ENCODE results near the gene KIAA1191.

DNA sequence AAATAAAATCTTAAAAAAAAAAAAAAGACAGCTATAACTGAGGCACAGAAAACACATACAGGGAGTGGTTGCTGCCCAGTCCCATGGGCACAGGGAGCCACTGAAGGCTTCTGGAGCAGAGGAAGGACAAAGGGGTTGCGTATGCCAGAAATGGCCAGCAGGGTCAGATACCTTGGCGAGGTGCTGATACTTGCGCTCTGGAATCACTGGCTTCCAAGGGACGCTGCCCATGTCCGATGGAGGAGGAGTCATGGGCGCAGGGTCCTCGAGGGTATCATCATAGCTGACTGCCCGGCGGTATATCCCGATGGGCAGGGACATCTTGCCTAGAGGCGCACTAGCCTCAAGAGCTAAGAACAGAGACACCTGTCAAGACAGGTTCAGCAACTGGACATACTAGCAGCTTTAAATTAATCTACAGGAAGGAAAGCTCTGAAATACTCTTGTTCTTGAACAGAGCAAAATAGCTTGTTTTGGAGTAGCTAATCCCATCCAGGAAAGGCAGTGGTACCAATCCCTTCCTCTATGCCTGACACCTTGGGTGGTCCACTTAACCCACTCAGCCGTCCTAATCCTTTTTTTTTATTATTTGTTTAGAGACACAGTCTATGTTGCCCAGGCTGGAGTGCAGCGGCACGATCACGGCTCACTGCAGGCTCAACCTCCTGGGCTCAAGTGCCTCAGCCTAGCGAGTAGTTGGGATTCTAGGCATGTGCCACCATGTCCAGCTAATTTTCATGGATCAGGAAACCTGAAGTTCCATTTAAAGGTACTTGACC is 6.0 kb downstream of the KIAA1191 start:
- TF ChIP-seq, protein P1, sequence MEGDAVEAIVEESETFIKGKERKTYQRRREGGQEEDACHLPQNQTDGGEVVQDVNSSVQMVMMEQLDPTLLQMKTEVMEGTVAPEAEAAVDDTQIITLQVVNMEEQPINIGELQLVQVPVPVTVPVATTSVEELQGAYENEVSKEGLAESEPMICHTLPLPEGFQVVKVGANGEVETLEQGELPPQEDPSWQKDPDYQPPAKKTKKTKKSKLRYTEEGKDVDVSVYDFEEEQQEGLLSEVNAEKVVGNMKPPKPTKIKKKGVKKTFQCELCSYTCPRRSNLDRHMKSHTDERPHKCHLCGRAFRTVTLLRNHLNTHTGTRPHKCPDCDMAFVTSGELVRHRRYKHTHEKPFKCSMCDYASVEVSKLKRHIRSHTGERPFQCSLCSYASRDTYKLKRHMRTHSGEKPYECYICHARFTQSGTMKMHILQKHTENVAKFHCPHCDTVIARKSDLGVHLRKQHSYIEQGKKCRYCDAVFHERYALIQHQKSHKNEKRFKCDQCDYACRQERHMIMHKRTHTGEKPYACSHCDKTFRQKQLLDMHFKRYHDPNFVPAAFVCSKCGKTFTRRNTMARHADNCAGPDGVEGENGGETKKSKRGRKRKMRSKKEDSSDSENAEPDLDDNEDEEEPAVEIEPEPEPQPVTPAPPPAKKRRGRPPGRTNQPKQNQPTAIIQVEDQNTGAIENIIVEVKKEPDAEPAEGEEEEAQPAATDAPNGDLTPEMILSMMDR (conservative IDR thresholded peaks at IDR 0.05; ENCODE audit: low read length), result no peak
- TF ChIP-seq EZH2phosphoT487 (IDR thresholded peaks at IDR 0.05; ENCODE audit: borderline replicate concordance, low read depth, low read length), result no peak
